ENCODE results near the gene BARHL2. TPM values are rescaled to one million over a fixed set of nuclear protein-coding genes. Genes with fewer than 3 reads are reported as not detected.

Gene BARHL2
- total and polyA plus RNA-seq, 10 donors: not detected

DNA sequence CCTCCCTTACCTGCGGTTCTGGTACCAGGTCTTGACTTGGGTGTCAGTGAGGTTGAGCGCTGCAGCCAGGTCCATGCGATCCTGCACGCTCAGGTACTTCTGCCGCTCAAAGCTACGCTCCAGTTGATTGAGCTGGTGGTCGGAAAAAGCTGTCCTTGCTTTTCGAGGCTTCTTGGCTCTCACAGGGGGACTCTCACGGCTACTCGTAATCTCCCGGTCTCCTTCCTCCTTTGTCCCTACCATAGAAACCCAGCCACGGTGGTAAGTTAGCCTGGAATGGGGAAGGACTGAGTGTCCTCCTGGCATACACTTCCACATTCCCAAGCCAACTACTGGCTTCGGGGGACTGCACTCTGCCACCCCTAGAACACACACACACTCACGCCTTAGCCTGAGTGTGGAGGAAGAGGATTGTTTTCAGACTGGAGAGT is 2.6 kb downstream of the BARHL2 start:
- Histone ChIP-seq H3K4me1 (peaks cover 7 to 43% (median 28%) of the 10 kb centered on the region in 6 donors), H3K36me3 (no peaks in the 10 kb centered on the region), H3K4me3 (no peak overlapping the region), H3K27me3 (replicated peaks in 1 of 7) (peaks cover 21 to 100% (median 99%) of the 10 kb centered on the region in 7 donors), H3K9me3 (peaks cover 0 to 28% (median 0%) of the 10 kb centered on the region in 8 donors), H3K27ac (no peak overlapping the region)
- DNase-seq: no peak
- 8 to 21% (median 10%) methylated on average over 10 to 14 of the region's 14 CpGs for WGBS, 5 donors
- TF ChIP-seq CTCF (IDR thresholded peaks at IDR 0.05 in 8 of 11, conservative IDR thresholded peaks at IDR 0.05 in 3 of 11): no peak
- TF ChIP-seq POLR2AphosphoS5 (IDR thresholded peaks at IDR 0.05): no peak
- TF ChIP-seq POLR2A (IDR thresholded peaks at IDR 0.05): no peak
- intact Hi-C loops (cut with DNase I; ENCODE audit: low total_unique reads): no loop called here

DNA sequence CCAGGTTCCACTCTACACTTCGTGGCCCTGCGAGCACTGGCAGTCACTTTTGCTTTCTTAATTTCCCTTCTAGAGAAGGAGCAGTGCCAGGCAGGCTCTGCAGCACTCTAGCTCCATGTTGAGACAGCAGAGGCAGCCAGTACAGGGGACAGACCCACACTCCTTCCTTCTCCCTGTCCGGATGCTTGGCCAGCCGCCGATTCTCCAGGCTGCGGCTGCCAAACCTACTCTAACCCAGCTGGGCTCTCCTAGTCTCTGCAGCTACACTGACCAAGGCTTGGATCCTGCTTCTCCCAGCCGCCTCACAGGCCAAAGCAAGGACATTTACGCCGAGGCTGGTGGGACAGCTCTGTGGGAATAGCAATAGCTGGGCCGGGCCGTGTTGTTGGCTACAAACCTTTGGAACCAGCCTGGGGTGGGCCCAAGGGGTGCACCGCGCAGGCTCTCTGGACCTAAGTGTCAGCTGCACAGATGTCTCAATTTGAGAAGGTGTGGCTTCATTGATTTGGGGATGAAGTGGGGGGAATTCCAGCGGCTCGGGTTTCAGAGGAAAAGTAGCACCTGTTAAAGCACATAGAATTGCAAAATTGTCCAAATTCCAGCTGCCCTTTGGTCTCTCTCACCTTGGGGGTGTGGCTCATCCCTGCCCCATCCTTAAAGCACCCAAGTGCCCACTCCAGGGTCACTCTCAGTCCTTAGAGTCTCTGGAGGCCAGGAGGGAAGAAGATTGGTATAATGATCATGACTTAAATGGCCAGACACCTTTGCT is 3.2 kb downstream of the BARHL2 start:
- Histone ChIP-seq H3K4me1 (peaks cover 7 to 39% (median 24%) of the 10 kb centered on the region in 6 donors), H3K36me3 (no peaks in the 10 kb centered on the region), H3K4me3 (no peak overlapping the region), H3K27ac (no peak overlapping the region), H3K9me3 (peaks cover 0 to 26% (median 0%) of the 10 kb centered on the region in 8 donors), H3K27me3 (replicated peaks in 1 of 7) (peaks cover 20 to 100% (median 96%) of the 10 kb centered on the region in 7 donors)
- WGBS, 5 donors: 3 to 5% (median 3%) methylated on average over 12 to 15 of the region's 15 CpGs
- intact Hi-C loops (cut with DNase I; ENCODE audit: low total_unique reads): no loop called here
- TF ChIP-seq CTCF (IDR thresholded peaks at IDR 0.05 in 8 of 11, conservative IDR thresholded peaks at IDR 0.05 in 3 of 11): no peak
- no peak for TF ChIP-seq POLR2A (IDR thresholded peaks at IDR 0.05)
- TF ChIP-seq POLR2AphosphoS5 (IDR thresholded peaks at IDR 0.05): no peak
- no peak for DNase-seq

DNA sequence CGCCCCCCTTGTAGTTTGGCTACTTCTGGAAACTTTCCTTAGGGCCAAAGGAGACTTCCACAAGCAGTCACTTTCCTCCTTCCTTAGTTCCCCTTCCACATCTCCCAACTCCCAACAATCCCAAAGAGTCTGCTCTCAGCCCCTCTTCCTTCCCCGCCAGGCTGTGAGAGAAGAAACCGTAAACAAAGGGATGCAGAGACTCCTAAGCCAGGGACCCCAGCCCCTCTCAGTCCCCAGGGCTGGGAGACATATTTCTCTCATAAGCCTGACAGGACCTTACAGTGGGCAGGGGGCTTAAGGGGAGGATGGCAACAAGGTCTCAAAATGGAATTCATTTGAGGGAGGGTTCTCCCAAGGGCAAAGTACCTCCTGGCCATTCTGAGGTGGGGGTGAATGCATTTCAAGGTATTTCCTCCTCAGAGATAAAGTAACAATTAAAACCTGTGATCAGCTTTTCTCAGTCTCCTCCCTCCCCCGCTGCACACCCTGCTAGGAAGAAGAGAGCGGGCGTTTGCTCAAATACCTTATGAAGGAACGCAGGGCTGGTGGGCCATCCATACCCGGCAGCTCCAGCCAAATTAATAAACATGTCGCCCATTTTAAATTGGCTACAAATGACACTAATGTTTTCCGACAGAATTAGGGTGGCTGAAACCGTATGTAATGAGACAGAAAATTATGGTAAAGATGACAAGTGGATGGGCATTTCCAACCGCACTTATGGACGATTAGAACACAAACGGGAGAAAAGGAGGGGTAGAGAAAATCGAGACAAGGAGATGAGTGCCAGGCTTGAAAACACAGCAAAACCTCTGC is 4.0 kb downstream of the BARHL2 start:
- WGBS, 5 donors: 9 to 11% (median 10%) methylated on average over 15 of the region's 15 CpGs
- H3K4me1 ChIP-seq: peaks cover 1 to 31% (median 16%) of the 10 kb centered on the region in 6 donors
- DNase-seq: no peak
- H3K4me3 ChIP-seq: no peak overlapping the region
- peaks cover 14 to 100% (median 96%) of the 10 kb centered on the region in 7 donors for H3K27me3 ChIP-seq (replicated peaks in 1 of 7)
- H3K36me3 ChIP-seq: no peaks in the 10 kb centered on the region
- no peak for TF ChIP-seq POLR2A (IDR thresholded peaks at IDR 0.05)
- TF ChIP-seq POLR2AphosphoS5 (IDR thresholded peaks at IDR 0.05): no peak
- TF ChIP-seq CTCF (IDR thresholded peaks at IDR 0.05 in 8 of 11, conservative IDR thresholded peaks at IDR 0.05 in 3 of 11): no peak
- peaks cover 0 to 19% (median 0%) of the 10 kb centered on the region in 8 donors for H3K9me3 ChIP-seq
- H3K27ac ChIP-seq: no peak overlapping the region
- intact Hi-C loops (cut with DNase I; ENCODE audit: low total_unique reads): no loop called here

All from spleen (tissue), 11 donors.